Right kidney (tissue), 1 donor: ENCODE measurements around the gene LTBP1.
"Not testable (repeated sequence)": the region's sequence is repeated elsewhere in the genome, so short reads cannot be mapped to it uniquely, and the experiment has no call there.

Experiments used
- DNase-seq: peaks from one replicate; pipeline ENCODE4 v3.0.0-alpha.2; 2016

LTBP1 gene

GRCh38 chr2:32962690-32963089, 15.9 kb downstream of the LTBP1 start:
- DNase-seq = no peak

GRCh38 chr2:32963941-32964340, 17.2 kb downstream of the LTBP1 start:
- no peak for DNase-seq

GRCh38 chr2:32965523-32966171, 18.9 kb downstream of the LTBP1 start:
- no peak for DNase-seq

GRCh38 chr2:32969444-32970162, 22.9 kb downstream of the LTBP1 start:
- no peak for DNase-seq

- DNase-seq = not testable (repeated sequence)
Measured at GRCh38 chr2:32973772-32974171, 27.0 kb downstream of the LTBP1 start.

GRCh38 chr2:32976409-32977063, 29.8 kb downstream of the LTBP1 start:
- no peak for DNase-seq

- DNase-seq = no peak
Measured at GRCh38 chr2:32977228-32977758, 30.5 kb downstream of the LTBP1 start.

GRCh38 chr2:32981612-32982011, 34.9 kb downstream of the LTBP1 start:
- no peak for DNase-seq

GRCh38 chr2:32983193-32983924, 36.6 kb downstream of the LTBP1 start:
- DNase-seq = not testable (repeated sequence)

- DNase-seq = no peak
Measured at GRCh38 chr2:32986480-32986879, 39.7 kb downstream of the LTBP1 start.

GRCh38 chr2:32988525-32988924, 41.8 kb downstream of the LTBP1 start:
- DNase-seq = no peak

GRCh38 chr2:32990556-32990955, 43.8 kb downstream of the LTBP1 start:
- DNase-seq = no peak

GRCh38 chr2:32991091-32991845, 44.5 kb downstream of the LTBP1 start:
- no peak for DNase-seq

GRCh38 chr2:32993005-32993539, 46.3 kb downstream of the LTBP1 start:
- no peak for DNase-seq

- no peak for DNase-seq
Measured at GRCh38 chr2:32997705-32998104, 51.0 kb downstream of the LTBP1 start.

- DNase-seq = no peak
Measured at GRCh38 chr2:33000986-33001385, 54.2 kb downstream of the LTBP1 start.

- DNase-seq = no peak
Measured at GRCh38 chr2:33001823-33002222, 55.1 kb downstream of the LTBP1 start.

GRCh38 chr2:33002863-33003262, 56.1 kb downstream of the LTBP1 start:
- no peak for DNase-seq

GRCh38 chr2:33005057-33005456, 58.3 kb downstream of the LTBP1 start:
- DNase-seq = no peak

- no peak for DNase-seq
Measured at GRCh38 chr2:33008716-33009115, 62.0 kb downstream of the LTBP1 start.

GRCh38 chr2:33009249-33009648, 62.5 kb downstream of the LTBP1 start:
- DNase-seq = no peak

- no peak for DNase-seq
Measured at GRCh38 chr2:33011373-33011772, 64.6 kb downstream of the LTBP1 start.
